Caco-2 (cell line): ENCODE measurements around the gene FOXP1. TPM values are rescaled to one million over a fixed set of nuclear protein-coding genes. Genes with fewer than 3 reads are reported as not detected.

Experiments
- BruUV-seq: library from RNA; stranded (reverse); fragments of 400-500 nt; replicated peaks from 2 replicates; lab custom pipeline; 2021; lab: Mats Ljungman, UMichigan
- CTCF ChIA-PET: fragments of 300-600 bp; sonication (Branson Sonifier 250); formaldehyde crosslinking; loops from one replicate; lab custom pipeline; 2022; ENCODE audit warnings: antibody characterized with exemption; lab: Charles Lee
- POLR2A ChIA-PET: fragments of 300-600 bp; sonication (Branson Sonifier 250); formaldehyde crosslinking; loops from one replicate; lab custom pipeline; 2022; ENCODE audit warnings: antibody characterized with exemption; lab: Charles Lee
- DNase-seq, 2 experiments: peaks; one replicate each; pipeline versions ENCODE4 v3.0.0 to v3.0.0-alpha.2; 2020 to 2022
- H3K27me3 ChIP-seq: replicated peaks from 2 replicates; pipeline ENCODE4 v1.6.0; 2011; ENCODE audit warnings: low read length; ENCODE audit not compliant: control insufficient read depth, insufficient read depth
- H3K36me3 ChIP-seq: 2 replicates; pipeline ENCODE4 v1.5.1; 2011; ENCODE audit warnings: low read length; ENCODE audit not compliant: control insufficient read depth, insufficient read depth
- H3K4me1 ChIP-seq: fragments of 250-450 bp; sonication (Bioruptor Pico); 2 replicates; pipeline ENCODE4 v1.5.1; 2020; ENCODE audit warnings: mild to moderate bottlenecking
- H3K4me3 ChIP-seq: 2 replicates; pipeline ENCODE4 v1.5.1; 2011; ENCODE audit warnings: low read depth, mild to moderate bottlenecking, control low read depth, low read length
- H3K9me3 ChIP-seq: fragments of 250-450 bp; sonication (Bioruptor Pico); 2 replicates; pipeline ENCODE4 v1.5.1; 2020; ENCODE audit warnings: mild to moderate bottlenecking, moderate library complexity
- H3K27ac Mint-ChIP-seq: one replicate; pipeline ENCODE4 v1.8.0; 2022; ENCODE audit warnings: mixed read lengths; ENCODE audit not compliant: unreplicated experiment
- H3K27me3 Mint-ChIP-seq: one replicate; pipeline ENCODE4 v1.8.0; 2022; ENCODE audit warnings: mixed read lengths; ENCODE audit not compliant: insufficient read depth, unreplicated experiment
- H3K36me3 Mint-ChIP-seq: one replicate; pipeline ENCODE4 v1.8.0; 2022; ENCODE audit warnings: mild to moderate bottlenecking, mixed read lengths; ENCODE audit not compliant: insufficient read depth, unreplicated experiment
- H3K4me1 Mint-ChIP-seq: one replicate; pipeline ENCODE4 v1.8.0; 2022; ENCODE audit warnings: low read depth, mixed read lengths; ENCODE audit not compliant: unreplicated experiment
- H3K4me3 Mint-ChIP-seq: one replicate; pipeline ENCODE4 v1.8.0; 2022; ENCODE audit warnings: mild to moderate bottlenecking, moderate library complexity, mixed read lengths; ENCODE audit not compliant: unreplicated experiment
- H3K9me3 Mint-ChIP-seq: one replicate; pipeline ENCODE4 v1.8.0; 2022; ENCODE audit warnings: mixed read lengths; ENCODE audit not compliant: unreplicated experiment
- intact Hi-C: fragments of 100-400 bp; cut with micrococcal nuclease; formaldehyde crosslinking; loops from one replicate; pipeline ENCODE4 v1.10.0; 2022; ENCODE audit not compliant: unreplicated experiment
- total RNA-seq: library from RNA; stranded (reverse); gene quantifications from 2 replicates; pipeline ENCODE4 v1.2.3, GENCODE V29; 2022
- TF ChIP-seq, protein P1 (sequence below), 2 experiments: fragments of 200-600 bp in 1 of 2; IDR thresholded peaks; 1 replicate in 1 of 2; 2 replicates in 1 of 2; pipeline versions ENCODE4 v1.5.1 to v1.8.0; 2011 to 2022; ENCODE audit warnings: antibody characterized with exemption in 1 of 2, control low read depth in 1 of 2, inconsistent platforms in 1 of 2, low read depth in 1 of 2, low read length in 1 of 2, mild to moderate bottlenecking in 1 of 2, moderate library complexity in 1 of 2; ENCODE audit not compliant: insufficient read depth in 1 of 2, severe bottlenecking in 1 of 2, unreplicated experiment in 1 of 2

Gene FOXP1
- total RNA-seq, 1 experiment from 2014 or later, result 131 TPM

DNA sequence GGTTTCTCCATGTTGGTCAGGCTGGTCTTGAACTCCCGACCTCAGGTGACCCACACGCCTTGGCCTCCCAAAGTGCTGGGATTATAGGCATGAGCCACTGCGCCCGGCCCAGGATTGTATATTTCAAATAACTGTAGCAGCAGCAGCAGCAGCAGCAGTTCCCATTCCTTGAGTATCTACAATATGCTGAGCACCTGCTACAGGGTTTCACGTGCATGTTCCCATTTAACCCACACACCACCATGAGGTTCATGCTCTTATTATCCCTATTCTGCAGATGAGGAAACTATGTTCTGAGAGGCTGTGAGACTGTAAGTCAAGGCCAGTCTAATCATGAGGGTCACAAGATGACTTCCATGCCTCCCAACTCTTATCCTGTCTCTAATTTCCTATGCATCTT lies 30.9 kb upstream of the FOXP1 start:
- no peak for DNase-seq
- Histone ChIP-seq H3K36me3 (no peaks in the 10 kb centered on the region), H3K4me3 (no peak overlapping the region), H3K9me3 (no peaks in the 10 kb centered on the region; the same call in 1 of the 2 replicates), H3K27me3 (no peaks in the 10 kb centered on the region), H3K4me1 (no peaks in the 10 kb centered on the region)
- intact Hi-C loops, result no loop called here
- ChIA-PET POLR2A (no interaction called here), CTCF (no interaction called here)
- Mint-ChIP-seq H3K36me3 (no peaks in the 10 kb centered on the region), H3K9me3 (no peaks in the 10 kb centered on the region), H3K27me3 (no peaks in the 10 kb centered on the region), H3K4me3 (no peak overlapping the region), H3K27ac (no peak overlapping the region), H3K4me1 (no peaks in the 10 kb centered on the region)
- no TSS peak for BruUV-seq
- TF ChIP-seq, protein P1, sequence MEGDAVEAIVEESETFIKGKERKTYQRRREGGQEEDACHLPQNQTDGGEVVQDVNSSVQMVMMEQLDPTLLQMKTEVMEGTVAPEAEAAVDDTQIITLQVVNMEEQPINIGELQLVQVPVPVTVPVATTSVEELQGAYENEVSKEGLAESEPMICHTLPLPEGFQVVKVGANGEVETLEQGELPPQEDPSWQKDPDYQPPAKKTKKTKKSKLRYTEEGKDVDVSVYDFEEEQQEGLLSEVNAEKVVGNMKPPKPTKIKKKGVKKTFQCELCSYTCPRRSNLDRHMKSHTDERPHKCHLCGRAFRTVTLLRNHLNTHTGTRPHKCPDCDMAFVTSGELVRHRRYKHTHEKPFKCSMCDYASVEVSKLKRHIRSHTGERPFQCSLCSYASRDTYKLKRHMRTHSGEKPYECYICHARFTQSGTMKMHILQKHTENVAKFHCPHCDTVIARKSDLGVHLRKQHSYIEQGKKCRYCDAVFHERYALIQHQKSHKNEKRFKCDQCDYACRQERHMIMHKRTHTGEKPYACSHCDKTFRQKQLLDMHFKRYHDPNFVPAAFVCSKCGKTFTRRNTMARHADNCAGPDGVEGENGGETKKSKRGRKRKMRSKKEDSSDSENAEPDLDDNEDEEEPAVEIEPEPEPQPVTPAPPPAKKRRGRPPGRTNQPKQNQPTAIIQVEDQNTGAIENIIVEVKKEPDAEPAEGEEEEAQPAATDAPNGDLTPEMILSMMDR (IDR thresholded peaks at IDR 0.05; ENCODE audit: insufficient read depth in 1 of 2, low read depth in 1 of 2, low read length in 1 of 2, severe bottlenecking in 1 of 2, unreplicated experiment in 1 of 2), result no peak

DNA sequence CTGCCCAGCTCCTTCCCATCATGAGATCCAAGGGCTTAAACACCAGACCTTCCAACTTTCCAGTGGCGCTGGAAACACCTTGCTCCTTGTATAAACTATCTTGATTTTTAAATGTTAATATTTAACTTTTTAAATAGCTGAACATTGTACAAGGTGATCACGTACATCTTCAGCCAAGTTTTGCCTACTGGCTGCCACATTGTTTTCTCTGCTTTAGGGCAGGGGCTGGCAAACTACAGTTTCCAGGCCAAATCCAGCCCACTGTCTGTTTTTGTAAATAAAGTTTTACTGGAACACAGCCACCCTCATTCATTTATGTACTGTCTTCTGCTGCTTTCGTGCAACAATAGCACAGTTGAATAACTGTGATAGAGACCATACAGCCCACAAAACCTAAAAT lies 27.6 kb upstream of the FOXP1 start:
- no peak overlapping the region for H3K27ac Mint-ChIP-seq
- H3K4me1 Mint-ChIP-seq, result no peaks in the 10 kb centered on the region
- peaks cover 2% of the 10 kb centered on the region for H3K27me3 Mint-ChIP-seq
- no peak overlapping the region for H3K4me3 Mint-ChIP-seq
- Histone ChIP-seq H3K27me3 (no peaks in the 10 kb centered on the region), H3K36me3 (no peaks in the 10 kb centered on the region), H3K4me3 (no peak overlapping the region), H3K4me1 (no peaks in the 10 kb centered on the region), H3K9me3 (no peaks in the 10 kb centered on the region; the same call in 1 of the 2 replicates)
- TF ChIP-seq, protein P1 (IDR thresholded peaks at IDR 0.05; ENCODE audit: insufficient read depth in 1 of 2, low read depth in 1 of 2, low read length in 1 of 2, severe bottlenecking in 1 of 2, unreplicated experiment in 1 of 2), result no peak
- ChIA-PET POLR2A (no interaction called here), CTCF (no interaction called here)
- DNase-seq, result no peak
- no peaks in the 10 kb centered on the region for H3K36me3 Mint-ChIP-seq
- no TSS peak for BruUV-seq
- H3K9me3 Mint-ChIP-seq, result peaks cover 6% of the 10 kb centered on the region
- intact Hi-C loops, result no loop called here

DNA sequence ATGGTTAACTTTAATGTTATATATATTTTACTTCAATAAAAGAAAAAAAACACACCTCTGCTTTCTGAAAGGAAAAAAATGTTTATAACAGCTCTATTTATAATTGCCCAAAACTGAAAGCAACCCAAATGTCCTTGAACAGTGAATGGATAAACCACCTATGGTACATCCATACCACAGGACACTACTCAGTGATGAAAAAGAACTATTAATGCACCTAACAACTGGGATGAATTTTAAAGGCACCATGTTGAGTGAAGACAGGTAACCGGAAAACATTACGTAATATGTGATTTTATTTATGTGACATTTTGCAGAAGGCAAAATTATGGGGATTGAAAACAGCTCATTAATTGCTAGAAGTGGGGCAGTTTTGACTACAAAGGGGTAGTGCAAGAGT lies 23.8 kb upstream of the FOXP1 start:
- Histone ChIP-seq H3K27me3 (no peaks in the 10 kb centered on the region), H3K4me3 (no peak overlapping the region), H3K4me1 (no peaks in the 10 kb centered on the region), H3K9me3 (no peaks in the 10 kb centered on the region; the same call in 1 of the 2 replicates), H3K36me3 (no peaks in the 10 kb centered on the region)
- POLR2A ChIA-PET, result no interaction called here
- intact Hi-C loops, result no loop called here
- peaks cover under 1% of the 10 kb centered on the region for H3K4me1 Mint-ChIP-seq
- peaks cover 7% of the 10 kb centered on the region for H3K9me3 Mint-ChIP-seq
- peaks cover 2% of the 10 kb centered on the region for H3K27me3 Mint-ChIP-seq
- TF ChIP-seq, protein P1 (IDR thresholded peaks at IDR 0.05; ENCODE audit: insufficient read depth in 1 of 2, low read depth in 1 of 2, low read length in 1 of 2, severe bottlenecking in 1 of 2, unreplicated experiment in 1 of 2), result no peak
- CTCF ChIA-PET, result no interaction called here
- BruUV-seq, result no TSS peak
- H3K36me3 Mint-ChIP-seq, result no peaks in the 10 kb centered on the region
- no peak for DNase-seq
- H3K27ac Mint-ChIP-seq, result no peak overlapping the region
- H3K4me3 Mint-ChIP-seq, result no peak overlapping the region
